Forelimb muscle (tissue), 1 donor: ENCODE measurements around the gene SPACA9. TPM values are rescaled to one million over a fixed set of nuclear protein-coding genes. Genes with fewer than 3 reads are reported as not detected.

Experiments used
- DNase-seq: peaks from one replicate; pipeline ENCODE4 v3.0.0-alpha.2; 2013; ENCODE audit warnings: low read depth
- polyA plus RNA-seq: library from polyadenylated mRNA; unstranded; fragments of 120-200 nt; gene quantifications from one replicate; pipeline ENCODE4 v1.2.1, GENCODE V29; 2013; ENCODE audit not compliant: insufficient read length

Gene SPACA9
- polyA plus RNA-seq, result 2.3 TPM

DNA sequence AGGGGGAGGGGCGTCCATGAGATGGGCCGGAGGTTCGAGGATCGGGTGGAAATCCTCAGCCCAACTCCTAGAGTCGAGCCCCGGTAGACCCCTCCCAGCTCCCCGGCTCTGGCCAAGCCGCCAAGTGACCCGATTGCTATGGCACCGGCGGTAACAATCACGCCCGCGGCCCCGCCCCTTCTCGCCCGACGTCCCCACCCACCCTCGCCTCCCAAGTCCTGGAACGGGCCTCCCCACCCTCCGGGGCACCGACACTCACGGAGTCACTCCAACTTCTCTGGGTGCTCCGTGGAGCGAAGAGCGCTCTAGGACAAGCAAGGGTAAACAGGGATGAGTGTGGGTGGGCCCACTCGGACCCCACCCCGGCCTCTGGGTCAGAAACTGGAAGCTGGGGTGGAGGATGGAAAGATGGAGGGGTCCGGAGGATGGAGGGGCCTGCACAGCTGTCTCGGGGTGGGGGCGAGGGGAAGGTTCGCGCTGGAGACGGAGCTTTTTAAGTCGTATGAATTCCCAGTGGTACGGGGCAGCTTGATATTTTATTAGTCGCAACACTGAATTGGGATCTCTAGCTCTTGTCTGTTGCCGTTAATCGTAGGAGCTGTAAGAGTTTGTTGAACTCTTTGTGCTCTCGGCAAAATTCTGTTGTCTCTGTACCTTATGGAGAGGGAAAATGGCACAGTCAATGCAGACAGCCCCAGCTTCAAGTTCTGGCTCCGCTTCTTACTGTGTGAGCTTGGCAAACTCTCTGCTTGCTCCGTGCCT, at the start of gene SPACA9:
SPACA9 (plus strand) TSS at position 204 of the 762 bp plus-strand sequence. CDS start 5,050 bp downstream, outside the sequence.
- DNase-seq, result no peak

DNA sequence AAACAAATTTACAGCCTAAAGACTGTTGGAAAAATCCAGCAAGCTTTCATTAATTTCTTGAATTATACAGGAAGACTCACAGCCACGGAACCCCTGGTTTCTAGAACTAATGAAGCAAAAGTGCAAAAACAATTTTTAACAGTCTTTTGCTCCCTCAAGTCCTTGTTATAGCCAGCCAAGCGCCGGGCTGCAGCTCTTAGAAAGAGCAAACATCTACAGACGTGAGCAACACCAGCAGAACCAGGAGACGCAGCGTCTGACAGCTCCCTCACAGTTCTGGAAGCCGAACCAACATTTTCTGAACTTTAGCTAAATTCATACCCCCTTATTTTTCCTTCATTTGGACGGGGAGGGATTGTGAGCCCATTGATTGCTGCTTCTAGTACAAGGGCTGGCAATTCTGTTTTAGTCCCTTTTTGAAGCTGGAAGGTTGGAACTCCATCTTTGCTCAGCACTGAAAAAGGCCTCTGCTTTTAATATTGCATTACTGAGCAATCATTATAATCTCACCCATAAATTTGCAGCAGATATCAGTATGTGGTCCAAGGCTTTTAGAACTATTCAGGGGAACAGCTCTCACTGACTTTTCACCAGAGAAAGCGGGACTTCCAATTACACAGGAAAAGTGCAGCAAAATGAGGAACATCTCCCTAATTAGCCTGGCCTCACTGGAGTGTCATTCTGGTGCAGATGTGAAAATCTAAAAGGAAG, 46.4 kb upstream of the SPACA9 start:
- no peak for DNase-seq

DNA sequence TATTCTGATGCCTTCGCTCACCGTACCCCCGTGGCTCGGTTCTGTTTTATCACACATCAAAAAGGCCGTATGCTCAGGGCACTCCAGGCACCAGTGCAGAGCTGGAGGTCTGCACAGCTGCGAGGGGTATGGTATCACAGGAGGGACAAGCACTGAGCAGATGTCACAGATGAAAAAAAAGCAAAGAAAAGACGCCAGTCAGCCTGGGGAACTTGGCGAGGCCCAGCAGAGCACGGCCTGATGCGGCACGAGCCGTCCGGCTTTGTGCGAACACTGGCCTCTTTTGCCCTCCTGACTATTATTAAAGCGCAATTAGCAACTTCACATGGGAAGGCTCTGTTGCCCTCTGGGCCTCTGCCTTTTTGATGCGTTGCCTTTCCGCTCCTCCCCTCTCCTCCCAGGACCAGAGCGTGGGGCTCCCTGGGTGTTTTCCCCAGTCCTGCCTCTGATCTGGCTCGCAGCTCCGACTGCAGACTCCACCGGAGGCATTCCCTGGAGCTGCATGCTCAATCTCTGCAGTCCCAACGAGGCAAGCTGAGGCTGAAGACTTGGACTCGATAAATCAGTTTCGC, 45.1 kb upstream of the SPACA9 start:
- no peak for DNase-seq

DNA sequence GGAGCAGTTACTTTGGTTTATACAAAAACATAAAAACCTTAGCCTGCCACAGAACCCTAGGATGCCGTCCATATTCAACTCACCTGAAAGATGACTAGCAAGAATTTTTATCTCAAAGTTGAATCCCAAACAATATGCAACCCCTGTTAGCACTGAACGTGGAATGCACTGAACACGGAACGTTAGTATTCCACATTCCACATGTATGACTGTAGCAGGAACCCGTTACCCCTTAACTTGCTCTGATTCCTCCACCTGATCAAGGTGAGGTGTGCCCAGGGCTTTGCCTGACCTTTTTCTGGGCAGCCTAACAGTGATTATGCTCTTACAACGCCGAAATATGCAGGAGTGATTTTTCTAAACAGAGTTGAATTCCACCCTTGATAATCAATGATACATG, 44.4 kb upstream of the SPACA9 start:
- no peak for DNase-seq

DNA sequence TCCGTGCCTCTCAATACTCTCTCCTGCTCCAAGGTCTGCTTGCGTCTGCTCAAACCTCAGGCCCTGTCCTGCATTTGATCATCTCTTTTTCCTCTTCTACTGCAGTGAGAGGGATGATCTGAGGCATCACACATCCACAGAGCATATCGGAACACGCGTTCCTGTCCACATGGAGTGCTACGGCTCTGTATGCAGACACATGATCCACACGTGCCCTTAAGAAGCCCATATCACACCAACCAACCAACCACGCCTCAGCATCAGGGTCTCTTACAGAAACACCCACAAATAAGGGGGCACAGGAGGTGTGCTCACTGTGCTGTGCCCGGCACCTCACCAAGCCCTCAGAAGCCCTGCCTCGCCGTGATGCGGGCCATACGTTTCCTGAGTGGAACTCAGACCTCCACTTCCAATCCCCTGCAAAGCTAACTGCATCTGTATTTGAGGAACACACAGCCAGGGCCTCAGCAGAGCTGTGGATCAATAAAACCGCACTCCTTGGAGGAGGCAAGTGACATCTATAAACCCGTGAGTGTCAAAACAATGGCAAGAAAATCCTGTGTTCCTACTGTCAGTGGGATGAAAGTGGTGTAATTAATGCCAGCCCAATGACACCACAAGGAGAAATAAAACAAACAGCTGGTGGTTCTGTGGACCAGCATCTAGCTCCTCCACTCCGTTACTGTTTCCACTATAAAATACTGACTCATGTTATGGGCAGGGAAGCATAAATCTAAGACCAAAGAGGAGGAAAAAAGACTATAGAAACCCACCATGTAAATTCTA, 41.0 kb upstream of the SPACA9 start:
- no peak for DNase-seq

DNA sequence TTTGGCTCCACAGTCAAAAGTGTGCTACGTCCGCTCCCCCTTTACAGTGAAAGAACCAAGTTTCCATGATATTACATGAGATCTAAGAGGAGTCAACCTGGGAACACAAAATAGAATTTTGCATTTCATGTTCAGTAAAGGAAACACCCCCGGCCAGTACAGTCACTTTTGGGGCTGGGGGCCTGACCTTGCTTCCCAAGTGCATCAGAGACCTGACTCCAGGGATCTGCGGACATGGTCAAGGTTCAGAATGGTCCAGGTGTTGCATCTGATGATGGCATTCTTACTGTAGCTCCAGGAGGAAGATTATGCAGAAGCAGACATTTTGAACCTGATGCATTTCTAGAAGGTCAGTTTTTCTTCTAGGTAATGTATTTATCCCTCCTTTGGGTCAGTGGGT, 40.4 kb upstream of the SPACA9 start:
- DNase-seq, result no peak

DNA sequence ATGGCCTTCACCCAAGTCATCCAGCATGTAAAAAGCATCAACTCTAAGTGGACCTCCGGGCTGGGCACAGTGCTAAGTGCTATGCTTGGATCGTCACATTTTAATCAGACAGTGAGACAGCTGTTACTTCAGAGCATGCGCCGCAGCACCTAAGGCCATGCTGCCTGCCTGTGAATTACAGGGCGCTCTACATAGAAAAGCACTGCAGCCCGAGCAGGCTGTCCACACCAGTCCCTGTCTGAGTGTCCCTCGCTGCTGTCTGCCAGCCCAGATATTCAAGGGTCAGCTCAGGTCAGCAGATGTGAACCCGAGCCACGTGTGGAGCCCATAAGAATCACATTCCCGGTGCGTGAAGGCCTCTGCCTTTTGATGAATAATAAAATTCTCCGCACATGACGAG, 37.7 kb upstream of the SPACA9 start:
- DNase-seq, result no peak

DNA sequence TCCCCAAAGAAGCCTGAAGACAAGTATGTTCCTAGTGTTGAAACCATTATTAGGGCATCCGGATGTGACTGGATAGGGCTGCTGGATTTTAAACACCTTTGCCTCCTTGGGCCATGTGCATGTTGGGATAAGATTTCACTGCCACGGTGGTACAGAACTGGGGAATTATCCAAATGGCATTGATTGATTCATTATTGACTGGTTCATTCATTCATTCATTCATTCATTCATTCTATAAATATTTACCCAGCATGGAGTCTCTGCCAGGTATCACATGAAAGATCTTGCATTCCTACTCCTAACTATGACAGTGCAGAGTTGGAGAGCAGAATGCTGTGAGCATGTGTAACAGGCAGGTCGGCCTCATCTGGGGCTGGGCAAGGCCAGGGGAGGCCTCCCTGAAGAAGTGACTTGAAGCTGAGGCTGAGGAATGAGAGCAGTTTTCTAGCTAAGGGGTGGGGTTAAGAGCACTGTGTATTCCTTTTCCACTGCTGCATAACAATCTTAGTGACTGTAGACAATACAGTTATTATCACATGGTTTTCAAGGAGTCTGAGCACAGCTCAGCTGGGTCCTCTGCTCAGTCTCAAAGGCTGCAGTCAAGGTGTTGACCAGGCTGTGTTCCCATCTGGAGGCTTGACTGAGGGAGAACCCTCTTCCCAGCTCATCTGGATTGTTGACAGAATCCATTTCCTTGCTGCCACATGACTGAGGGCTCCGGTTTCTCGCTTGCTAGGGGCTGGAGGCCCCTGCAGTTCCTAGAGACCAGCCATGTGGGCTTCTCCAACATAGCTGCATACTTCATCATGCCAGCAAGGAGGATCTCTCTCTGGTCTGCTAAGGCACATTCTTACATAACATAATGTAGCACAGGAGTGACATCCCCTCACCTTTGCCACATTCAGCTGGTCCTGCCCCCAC, 36.3 kb upstream of the SPACA9 start:
- DNase-seq, result no peak

DNA sequence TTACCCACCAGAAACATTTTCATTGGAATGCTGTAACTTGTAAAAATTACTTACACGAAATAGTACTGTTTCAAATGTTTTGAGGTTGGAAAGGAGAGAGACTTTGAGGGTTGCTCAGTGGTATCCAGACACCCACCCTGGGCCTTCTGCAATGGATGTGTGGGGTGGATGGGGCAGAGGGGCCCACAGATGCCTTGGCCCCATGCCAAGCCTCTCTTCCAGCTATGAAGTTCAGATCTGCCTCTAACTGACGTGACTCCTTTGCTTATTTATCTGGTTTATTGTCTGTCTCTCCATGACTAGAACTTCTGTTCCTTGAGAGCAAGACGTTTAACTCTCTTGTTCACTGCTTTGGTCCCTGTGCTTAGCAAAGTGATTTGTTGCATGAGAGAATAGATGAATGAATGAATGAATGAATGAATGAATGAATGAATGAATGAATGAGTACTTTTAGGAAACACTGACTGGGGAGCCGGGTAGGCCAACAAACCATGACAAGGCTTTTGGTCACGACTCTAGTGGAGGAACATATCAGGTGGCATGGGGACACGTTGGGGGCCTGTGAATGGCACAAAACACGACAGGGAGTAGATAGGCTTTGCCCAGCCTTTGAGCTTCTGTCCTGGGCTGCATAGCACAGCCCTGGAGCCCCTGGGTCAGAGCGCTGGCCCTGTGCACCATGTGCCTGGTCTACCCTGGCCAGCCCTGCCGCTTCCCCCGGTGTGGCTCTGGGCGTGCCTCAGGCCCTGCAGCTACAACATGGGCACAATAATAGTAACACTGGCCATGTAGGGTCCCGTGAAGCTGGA, 32.4 kb upstream of the SPACA9 start:
- DNase-seq, result no peak

DNA sequence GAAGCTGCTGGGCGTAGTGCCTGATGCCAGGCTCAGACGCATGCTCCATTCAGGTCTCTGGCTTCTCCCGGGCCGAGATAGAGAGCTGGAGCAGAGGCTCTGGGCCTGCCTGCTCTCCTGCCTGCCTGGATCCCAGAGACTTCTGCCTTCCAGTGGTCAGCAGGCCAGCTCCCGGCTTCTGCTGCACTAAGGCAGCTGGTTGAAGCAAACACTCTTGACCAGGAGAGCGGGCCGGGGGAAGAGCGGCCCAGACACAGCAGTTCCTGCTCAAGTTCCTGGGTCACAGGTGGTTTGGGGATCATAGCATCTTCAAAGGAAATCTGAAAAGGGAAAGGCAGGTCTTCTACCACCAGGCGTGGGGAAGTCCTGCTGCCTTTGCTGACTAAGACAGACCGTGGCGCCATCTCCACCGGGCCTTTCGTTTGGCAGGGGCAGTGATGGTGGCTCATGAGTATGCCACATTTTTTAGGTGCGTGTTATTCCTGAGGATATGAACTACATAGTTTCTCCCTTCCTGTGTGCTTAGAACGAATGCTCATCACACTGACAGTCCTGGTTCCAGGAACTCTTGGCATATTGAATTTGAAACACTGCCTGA, 31.7 kb upstream of the SPACA9 start:
- no peak for DNase-seq

DNA sequence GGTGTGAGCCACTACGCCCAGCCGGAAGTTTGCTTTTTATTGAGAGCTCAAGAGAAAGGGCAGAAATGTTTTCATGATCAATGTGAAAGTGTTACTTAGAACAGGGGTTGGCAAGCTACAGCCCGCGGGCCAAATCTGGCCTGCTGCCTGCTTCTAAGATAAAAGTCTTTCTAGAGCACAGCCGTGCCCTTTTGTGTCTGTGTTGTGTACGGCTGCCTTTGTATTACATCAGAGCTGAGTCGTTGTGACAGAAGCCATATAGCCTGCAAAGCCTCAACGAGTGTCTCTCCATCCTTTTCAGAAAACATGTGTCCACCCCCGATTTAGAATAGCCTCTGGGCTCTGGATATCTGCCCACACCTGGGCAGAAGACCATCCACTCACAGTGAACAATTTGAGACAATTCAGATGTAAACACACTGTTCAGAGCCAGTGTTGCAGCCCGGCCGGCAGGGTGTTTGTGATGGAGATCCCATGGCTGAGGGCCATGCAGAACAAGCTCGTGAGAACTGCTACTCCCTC, 29.5 kb upstream of the SPACA9 start:
- no peak for DNase-seq

DNA sequence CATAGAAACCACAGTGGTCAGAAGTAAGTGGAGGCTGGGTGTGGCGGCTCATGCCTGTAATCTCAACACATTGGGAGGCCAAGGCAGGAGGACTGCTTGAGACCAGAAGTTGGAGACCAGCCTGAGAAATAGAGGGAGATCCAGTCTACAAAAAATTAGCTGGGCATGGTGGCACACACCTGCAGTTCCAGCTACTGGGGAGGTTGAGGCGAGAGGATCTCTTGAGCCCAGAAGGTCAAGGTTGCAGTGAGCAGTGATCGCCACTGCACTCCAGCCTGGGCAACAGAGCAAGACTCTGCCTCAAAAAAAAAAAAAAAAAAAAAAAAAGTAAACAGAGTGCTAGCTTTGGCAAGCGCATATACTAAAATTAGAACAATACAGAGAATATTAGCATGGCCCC, 25.2 kb upstream of the SPACA9 start:
- no peak for DNase-seq

DNA sequence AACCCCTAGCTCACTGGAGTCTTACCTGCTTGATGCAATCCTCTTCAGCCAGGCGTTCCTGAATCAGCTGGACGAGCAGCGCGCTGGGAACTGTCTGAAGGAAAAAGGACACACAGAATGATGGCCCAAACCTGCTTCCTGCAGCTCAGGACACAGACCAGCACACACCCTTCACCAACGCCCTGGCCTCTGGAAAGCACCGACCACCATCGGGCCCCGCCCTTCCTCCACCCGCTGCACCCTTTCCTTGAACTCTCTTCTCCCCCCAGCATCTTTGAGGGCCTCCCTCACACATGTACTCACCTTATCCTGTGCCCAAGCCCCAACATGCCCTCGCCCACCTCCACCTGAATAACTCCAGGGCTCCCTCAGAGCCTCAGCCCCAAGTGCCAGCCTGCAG, 23.9 kb upstream of the SPACA9 start:
- no peak for DNase-seq

DNA sequence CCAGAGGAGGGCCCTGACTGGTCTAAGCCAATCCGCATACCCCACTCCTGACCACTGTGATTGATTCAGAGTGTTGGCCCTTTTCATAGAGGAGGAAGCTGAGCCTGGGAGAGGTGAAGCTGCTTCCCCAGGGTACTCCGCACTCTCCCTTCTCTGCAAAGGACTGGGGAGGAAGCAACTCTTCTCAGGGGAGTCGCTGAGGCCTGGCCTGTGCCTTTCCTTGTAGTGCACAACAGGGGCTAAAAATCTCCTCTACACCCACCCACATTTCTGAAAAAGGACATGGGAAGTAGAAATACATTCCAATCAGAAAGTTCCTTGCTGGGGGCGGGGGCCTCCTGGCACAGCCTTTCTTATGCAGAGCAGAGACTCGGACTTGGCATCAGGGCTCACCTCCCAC, 22.8 kb upstream of the SPACA9 start:
- DNase-seq, result no peak

DNA sequence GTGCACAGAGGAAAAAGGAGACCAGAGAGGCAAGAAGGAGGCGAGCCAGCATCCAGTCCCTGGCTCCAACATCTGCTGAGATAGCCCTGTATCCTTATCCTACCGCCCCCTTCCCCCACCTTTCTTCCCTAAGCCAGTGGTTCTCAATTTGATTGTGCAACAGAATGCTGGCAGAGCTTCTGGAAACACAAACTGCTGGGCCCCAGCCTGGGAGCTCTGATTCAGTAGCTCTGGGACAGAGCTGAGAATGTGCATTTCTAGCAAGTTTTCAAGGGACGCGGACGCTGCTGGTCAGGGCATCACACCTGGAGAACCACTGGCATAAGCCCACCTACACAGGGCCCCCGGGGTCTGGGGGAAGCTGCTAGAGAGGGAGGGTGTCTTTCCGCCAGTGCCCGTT, 21.7 kb upstream of the SPACA9 start:
- peak; percentile 74 for DNase-seq

DNA sequence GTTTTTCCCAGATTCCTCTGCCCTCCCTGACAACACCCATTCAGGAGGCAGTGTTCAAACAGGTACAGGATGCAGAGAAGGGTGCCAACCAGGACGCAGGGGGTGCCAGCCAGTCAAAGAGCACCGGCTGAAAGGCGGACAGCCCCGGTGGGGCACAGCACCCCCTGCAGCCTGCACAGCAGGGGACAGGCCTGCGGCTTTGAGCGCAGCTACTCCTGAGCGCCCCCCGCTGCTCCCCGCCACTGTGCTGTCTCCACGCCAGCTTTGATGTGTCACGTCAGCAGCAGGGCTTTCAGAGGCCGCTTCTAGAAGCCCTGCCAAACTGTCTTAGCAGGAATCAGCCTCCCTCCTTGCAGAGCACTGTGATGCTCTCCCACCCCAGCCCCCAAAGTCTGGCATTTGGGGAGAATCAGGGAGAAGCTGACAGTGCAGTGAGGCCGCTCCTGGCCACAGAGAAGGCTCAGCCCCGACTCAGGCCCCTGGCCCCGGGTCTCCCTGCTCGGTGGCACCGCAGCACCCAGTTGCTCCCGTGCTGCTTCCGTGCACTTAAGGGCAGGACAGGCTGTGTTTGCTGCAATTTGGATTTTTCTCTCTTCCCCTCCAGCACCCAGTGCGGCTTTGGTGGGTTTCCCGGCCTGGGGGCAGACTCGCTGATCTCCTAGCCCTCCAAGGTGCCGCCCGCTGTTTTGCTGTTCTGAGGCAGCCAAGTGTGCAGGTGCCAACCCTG, 20.9 kb upstream of the SPACA9 start:
- no peak for DNase-seq

DNA sequence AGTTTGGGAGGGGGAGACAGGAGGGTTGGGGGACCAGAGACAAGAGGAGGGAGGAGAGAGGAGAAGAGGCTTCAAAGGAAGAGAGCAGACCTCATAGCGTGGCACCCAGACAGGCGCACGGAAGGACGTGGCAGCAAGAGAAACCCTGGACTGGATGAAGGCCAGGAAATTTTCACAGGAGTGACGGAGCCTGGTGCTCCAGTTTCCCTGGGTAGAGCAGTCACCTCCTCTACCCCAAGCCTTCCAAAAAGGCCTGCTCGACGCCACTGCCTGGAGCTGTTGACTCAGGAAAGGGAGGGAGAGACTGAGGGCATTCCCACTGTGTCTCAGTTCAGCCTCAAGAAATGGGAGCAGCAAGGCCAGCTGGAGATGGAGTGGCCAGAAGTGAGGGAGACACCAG, 19.9 kb upstream of the SPACA9 start:
- DNase-seq, result no peak

DNA sequence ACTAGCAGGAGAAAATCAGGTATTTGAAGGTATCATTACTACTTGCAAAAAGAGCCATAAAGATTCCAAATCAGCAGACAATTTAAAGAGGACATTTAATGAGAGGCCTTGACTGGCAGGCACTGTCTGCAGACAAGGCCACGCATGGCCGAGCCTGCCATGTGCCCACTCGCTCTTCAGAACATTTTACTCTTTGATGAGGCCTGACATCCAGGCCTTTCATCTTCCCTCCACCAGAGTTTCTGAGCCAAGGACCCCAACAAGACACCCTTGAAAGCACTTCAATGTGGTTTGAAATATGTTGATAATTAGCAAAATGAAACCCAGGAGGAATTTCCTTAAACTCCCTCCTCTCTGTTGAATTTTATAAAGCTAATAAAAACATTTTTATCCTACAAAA, 17.0 kb upstream of the SPACA9 start:
- no peak for DNase-seq

DNA sequence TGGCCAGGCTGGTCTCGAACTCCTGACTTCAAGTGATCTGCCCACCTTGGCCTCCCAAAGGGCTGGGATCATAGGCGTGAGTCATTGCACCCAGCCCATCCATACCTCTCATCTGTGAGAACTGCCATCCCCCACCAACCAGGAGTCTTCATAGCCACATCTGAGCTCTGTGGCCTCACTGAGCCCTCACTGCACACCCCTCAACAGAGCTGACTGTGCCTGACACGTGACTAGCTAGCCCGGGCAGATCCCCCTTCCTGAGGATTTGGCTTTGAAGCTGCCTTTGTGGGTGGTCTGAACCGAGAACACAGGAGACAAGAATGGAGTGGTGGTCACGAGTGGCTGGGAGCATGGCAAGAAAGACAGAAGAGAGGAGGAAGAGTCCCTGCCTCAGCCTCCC, 16.2 kb upstream of the SPACA9 start:
- no peak for DNase-seq
